HepG2 (cell line): ENCODE results near the gene RBM14. TPM values are rescaled to one million over a fixed set of nuclear protein-coding genes. Genes with fewer than 3 reads are reported as not detected.

Source experiments
- KMT2B ChIP-seq: IDR thresholded peaks from 2 replicates; pipeline ENCODE4 v1.6.1; 2016; ENCODE audit warnings: missing genetic modification reagents, missing compliant biosample characterization
- MIXL1 ChIP-seq: IDR thresholded peaks from 2 replicates; pipeline ENCODE4 v1.6.1; 2016
- REL ChIP-seq: sonication (generic); formaldehyde crosslinking; conservative IDR thresholded peaks from 2 replicates; pipeline ENCODE4 v1.8.0; 2022; ENCODE audit warnings: mild to moderate bottlenecking, missing genetic modification reagents, moderate library complexity
- SIN3B ChIP-seq: fragments of 150-350 bp; IDR thresholded peaks from 2 replicates; pipeline ENCODE4 v1.6.1; 2014; ENCODE audit warnings: low read length
- ZNF468 ChIP-seq: sonication (generic); formaldehyde crosslinking; IDR thresholded peaks from 2 replicates; pipeline ENCODE4 v1.8.0; 2022; ENCODE audit warnings: mild to moderate bottlenecking, moderate library complexity, missing genetic modification reagents
- ZNF879 ChIP-seq: sonication (generic); formaldehyde crosslinking; IDR thresholded peaks from 2 replicates; pipeline ENCODE4 v1.8.1; 2023; ENCODE audit warnings: missing genetic modification reagents
- polyA plus RNA-seq, 8 experiments: library from polyadenylated mRNA; depleted of rRNA in 3 of 8; stranded (reverse) in 7 of 8; unstranded in 1 of 8; fragments of >200 nt; fragmentation: Illumina TruSeq in 4 of 8; extraction: Trizol in 4 of 8; gene quantifications; 2 replicates each; pipeline versions ENCODE4 v1.2.1 to v1.2.3, GENCODE V29; 2011 to 2016; ENCODE audit warnings: low read depth in 4 of 8, missing spikeins in 1 of 8, mixed read lengths in 1 of 8; ENCODE audit not compliant: insufficient read depth in 1 of 8
- total RNA-seq, 5 experiments: library from RNA; depleted of rRNA; stranded (reverse); fragments of >200 nt; fragmentation: Illumina TruSeq; extraction: Trizol; gene quantifications; 2 replicates each; pipeline ENCODE4 v1.2.3, GENCODE V29; 2016; ENCODE audit warnings: low read depth in 1 of 5
- TF ChIP-seq, protein P1 (sequence below): sonication (generic); formaldehyde crosslinking; IDR thresholded peaks from one replicate; pipeline ENCODE4 v1.5.1; 2020; ENCODE audit warnings: mild to moderate bottlenecking, missing genetic modification reagents; ENCODE audit errors: not compliant biosample characterization
- TF ChIP-seq, protein P2 (sequence below): sonication (generic); formaldehyde crosslinking; IDR thresholded peaks from 2 replicates; pipeline ENCODE4 v1.5.0; 2020; ENCODE audit warnings: mild to moderate bottlenecking, missing genetic modification reagents, borderline replicate concordance
- TF ChIP-seq, protein P3 (sequence below): sonication (generic); formaldehyde crosslinking; IDR thresholded peaks from 2 replicates; pipeline ENCODE4 v1.8.0; 2022; ENCODE audit warnings: mild to moderate bottlenecking, missing genetic modification reagents, moderate library complexity

The RBM14 gene
- total and polyA plus RNA-seq, 2 of the 13 experiments (the other 11 are each of a cell fraction or from before 2014, with no cell fraction given), result 12.7 to 44.1 TPM

DNA sequence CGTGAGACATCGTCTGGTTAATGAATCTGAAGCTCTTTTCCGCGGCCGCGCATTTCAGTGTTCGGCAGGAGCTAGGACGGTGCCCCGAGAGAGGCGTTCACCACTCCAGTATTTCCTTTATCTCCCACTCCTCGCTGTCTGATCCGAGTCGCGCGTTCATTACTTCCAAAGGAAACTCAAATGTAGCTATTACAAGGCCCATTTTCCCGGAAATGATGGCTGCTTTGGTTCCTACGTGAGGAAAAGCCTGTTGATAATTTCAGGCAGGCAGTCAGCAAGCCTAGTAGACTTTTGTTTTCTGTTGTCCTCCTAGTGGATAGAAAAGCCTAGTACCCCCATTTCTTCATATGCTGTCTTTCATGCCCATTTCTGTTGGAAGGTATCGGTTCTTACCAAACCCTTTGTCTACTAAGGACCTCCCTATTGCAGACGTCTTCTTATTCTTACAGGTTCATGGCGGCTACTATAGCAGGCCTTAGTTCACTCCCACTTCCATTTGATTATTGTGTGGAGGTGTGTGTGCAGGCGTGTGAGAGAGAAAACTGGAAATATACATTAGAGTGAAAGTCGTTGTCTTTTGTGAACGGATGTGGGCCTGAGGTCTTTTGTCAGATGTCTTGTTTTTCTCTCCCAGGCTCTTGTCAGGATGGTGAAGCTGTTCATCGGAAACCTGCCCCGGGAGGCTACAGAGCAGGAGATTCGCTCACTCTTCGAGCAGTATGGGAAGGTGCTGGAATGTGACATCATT, 22.8 kb downstream of the RBM14 start (continued):
- TF ChIP-seq, protein P1, sequence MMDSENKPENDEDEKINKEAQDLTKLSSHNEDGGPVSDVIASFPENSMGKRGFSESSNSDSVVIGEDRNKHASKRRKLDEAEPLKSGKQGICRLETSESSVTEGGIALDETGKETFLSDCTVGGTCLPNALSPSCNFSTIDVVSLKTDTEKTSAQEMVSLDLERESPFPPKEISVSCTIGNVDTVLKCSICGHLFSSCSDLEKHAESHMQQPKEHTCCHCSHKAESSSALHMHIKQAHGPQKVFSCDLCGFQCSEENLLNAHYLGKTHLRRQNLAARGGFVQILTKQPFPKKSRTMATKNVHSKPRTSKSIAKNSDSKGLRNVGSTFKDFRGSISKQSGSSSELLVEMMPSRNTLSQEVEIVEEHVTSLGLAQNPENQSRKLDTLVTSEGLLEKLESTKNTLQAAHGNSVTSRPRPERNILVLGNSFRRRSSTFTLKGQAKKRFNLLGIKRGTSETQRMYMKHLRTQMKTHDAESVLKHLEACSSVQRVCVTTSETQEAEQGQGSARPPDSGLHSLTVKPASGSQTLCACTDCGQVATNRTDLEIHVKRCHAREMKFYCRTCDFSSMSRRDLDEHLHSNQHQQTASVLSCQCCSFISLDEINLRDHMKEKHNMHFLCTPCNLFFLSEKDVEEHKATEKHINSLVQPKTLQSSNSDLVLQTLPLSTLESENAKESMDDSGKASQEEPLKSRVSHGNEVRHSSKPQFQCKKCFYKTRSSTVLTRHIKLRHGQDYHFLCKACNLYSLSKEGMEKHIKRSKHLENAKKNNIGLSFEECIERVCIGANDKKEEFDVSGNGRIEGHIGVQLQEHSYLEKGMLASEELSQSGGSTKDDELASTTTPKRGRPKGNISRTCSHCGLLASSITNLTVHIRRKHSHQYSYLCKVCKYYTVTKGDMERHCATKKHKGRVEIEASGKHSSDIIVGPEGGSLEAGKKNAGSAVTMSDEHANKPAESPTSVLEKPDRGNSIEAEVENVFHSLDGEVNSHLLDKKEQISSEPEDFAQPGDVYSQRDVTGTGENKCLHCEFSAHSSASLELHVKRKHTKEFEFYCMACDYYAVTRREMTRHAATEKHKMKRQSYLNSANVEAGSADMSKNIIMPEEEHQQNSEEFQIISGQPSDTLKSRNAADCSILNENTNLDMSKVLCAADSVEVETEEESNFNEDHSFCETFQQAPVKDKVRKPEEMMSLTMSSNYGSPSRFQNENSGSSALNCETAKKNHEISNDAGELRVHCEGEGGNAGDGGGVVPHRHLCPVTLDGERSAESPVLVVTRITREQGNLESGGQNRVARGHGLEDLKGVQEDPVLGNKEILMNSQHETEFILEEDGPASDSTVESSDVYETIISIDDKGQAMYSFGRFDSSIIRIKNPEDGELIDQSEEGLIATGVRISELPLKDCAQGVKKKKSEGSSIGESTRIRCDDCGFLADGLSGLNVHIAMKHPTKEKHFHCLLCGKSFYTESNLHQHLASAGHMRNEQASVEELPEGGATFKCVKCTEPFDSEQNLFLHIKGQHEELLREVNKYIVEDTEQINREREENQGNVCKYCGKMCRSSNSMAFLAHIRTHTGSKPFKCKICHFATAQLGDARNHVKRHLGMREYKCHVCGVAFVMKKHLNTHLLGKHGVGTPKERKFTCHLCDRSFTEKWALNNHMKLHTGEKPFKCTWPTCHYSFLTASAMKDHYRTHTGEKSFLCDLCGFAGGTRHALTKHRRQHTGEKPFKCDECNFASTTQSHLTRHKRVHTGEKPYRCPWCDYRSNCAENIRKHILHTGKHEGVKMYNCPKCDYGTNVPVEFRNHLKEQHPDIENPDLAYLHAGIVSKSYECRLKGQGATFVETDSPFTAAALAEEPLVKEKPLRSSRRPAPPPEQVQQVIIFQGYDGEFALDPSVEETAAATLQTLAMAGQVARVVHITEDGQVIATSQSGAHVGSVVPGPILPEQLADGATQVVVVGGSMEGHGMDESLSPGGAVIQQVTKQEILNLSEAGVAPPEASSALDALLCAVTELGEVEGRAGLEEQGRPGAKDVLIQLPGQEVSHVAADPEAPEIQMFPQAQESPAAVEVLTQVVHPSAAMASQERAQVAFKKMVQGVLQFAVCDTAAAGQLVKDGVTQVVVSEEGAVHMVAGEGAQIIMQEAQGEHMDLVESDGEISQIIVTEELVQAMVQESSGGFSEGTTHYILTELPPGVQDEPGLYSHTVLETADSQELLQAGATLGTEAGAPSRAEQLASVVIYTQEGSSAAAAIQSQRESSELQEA (CRISPR knock-in tag), result no peak
- TF ChIP-seq MIXL1, result no peak
- TF ChIP-seq, protein P2, sequence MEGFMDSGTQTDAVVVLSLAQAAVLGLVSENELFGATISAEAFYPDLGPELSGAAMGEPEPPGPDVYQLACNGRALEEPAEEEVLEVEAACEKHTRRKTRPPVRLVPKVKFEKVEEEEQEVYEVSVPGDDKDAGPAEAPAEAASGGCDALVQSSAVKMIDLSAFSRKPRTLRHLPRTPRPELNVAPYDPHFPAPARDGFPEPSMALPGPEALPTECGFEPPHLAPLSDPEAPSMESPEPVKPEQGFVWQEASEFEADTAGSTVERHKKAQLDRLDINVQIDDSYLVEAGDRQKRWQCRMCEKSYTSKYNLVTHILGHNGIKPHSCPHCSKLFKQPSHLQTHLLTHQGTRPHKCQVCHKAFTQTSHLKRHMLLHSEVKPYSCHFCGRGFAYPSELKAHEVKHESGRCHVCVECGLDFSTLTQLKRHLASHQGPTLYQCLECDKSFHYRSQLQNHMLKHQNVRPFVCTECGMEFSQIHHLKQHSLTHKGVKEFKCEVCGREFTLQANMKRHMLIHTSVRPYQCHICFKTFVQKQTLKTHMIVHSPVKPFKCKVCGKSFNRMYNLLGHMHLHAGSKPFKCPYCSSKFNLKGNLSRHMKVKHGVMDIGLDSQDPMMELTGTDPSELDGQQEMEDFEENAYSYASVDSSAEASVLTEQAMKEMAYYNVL (CRISPR knock-in tag), result no peak
- TF ChIP-seq, protein P3, sequence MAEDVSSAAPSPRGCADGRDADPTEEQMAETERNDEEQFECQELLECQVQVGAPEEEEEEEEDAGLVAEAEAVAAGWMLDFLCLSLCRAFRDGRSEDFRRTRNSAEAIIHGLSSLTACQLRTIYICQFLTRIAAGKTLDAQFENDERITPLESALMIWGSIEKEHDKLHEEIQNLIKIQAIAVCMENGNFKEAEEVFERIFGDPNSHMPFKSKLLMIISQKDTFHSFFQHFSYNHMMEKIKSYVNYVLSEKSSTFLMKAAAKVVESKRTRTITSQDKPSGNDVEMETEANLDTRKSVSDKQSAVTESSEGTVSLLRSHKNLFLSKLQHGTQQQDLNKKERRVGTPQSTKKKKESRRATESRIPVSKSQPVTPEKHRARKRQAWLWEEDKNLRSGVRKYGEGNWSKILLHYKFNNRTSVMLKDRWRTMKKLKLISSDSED, result no peak
- 0 out of 2 replicates have a peak, but pooled peaks have one; percentile 12 for TF ChIP-seq REL (CRISPR knock-in tag)
- TF ChIP-seq ZNF879 (CRISPR knock-in tag), result 0 out of 2 replicates have a peak, but pooled peaks have one; percentile 58
- TF ChIP-seq SIN3B, result 0 out of 2 replicates have a peak, but pooled peaks have one; percentile 13
- 0 out of 2 replicates have a peak, but pooled peaks have one; percentile 12 for TF ChIP-seq ZNF468 (CRISPR knock-in tag)
- no peak for TF ChIP-seq KMT2B (CRISPR knock-in tag)
